ENCODE data around the gene MYLK. TPM values are rescaled to one million over a fixed set of nuclear protein-coding genes. Genes with fewer than 3 reads are reported as not detected.

MYLK gene
- total RNA-seq, 4 donors from 2014 or later: 32.0 to 81.2 (median 61.5) TPM

DNA sequence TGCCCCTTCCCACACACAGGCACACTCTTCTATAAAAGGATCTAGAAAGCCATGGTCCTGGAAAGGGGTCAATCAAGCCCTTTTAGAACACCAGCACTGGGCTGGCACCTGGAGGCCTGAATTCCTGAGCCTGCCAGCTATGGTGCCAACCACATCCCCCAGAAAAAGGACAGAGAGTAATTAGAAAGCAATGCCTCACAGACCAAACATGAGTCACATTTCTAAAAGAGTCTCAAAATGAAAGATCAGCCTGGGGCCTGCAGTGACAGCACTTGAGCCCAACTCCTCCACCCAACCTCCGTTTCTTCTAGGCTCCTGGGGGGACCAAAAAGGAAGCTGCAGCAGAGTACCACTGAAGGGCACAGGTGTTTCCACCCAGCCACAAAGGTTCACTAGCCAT lies 14.1 kb downstream of the MYLK start:
- 73 to 93% methylated on average over 1 of the region's 1 CpG for WGBS, 2 donors
- Histone ChIP-seq H3K36me3 (no peaks in the 10 kb centered on the region), H3K4me1 (no peaks in the 10 kb centered on the region), H3K27me3 (no peaks in the 10 kb centered on the region), H3K4me3 (no peak overlapping the region), H3K9me3 (peaks cover 0 to 5% (median 0%) of the 10 kb centered on the region in 4 donors), H3K27ac (no peak overlapping the region)
- DNase-seq (ENCODE audit: low spot score in 2 of 2): no peak
- TF ChIP-seq POLR2A (IDR thresholded peaks at IDR 0.05) (no peak), CTCF (IDR thresholded peaks at IDR 0.05) (no peak), EP300 (IDR thresholded peaks at IDR 0.05) (no peak)

GRCh38 chr3:123869165-123869564 lies 15.0 kb downstream of the MYLK start:
- Histone ChIP-seq H3K9me3 (peaks cover 0 to 5% (median 0%) of the 10 kb centered on the region in 4 donors), H3K27ac (no peak overlapping the region), H3K36me3 (no peaks in the 10 kb centered on the region), H3K4me1 (no peaks in the 10 kb centered on the region), H3K27me3 (no peaks in the 10 kb centered on the region), H3K4me3 (no peak overlapping the region)
- DNase-seq (ENCODE audit: low spot score in 2 of 2): no peak
- 53 to 79% methylated on average over 1 of the region's 1 CpG for WGBS, 2 donors
- no peak for TF ChIP-seq CTCF (IDR thresholded peaks at IDR 0.05)
- no peak for TF ChIP-seq POLR2A (IDR thresholded peaks at IDR 0.05)
- TF ChIP-seq EP300 (IDR thresholded peaks at IDR 0.05): no peak

- no peaks in the 10 kb centered on the region for H3K27me3 ChIP-seq
These were observed 19.4 kb downstream of the MYLK start for GRCh38 chr3:123864706-123865105.

GRCh38 chr3:123862152-123862551 lies 22.0 kb downstream of the MYLK start:
- H3K4me1 ChIP-seq: no peaks in the 10 kb centered on the region
- H3K27me3 ChIP-seq: no peaks in the 10 kb centered on the region
- H3K9me3 ChIP-seq: peaks cover 0 to 5% (median 0%) of the 10 kb centered on the region in 4 donors
- H3K27ac ChIP-seq: no peak overlapping the region
- no peak overlapping the region for H3K4me3 ChIP-seq
- TF ChIP-seq POLR2A (IDR thresholded peaks at IDR 0.05) (no peak), EP300 (IDR thresholded peaks at IDR 0.05) (no peak), CTCF (IDR thresholded peaks at IDR 0.05) (no peak)
- H3K36me3 ChIP-seq: no peaks in the 10 kb centered on the region
- no peak for DNase-seq (ENCODE audit: low spot score in 2 of 2)

More at GRCh38 chr3:123864706-123865105, 19.4 kb downstream of the MYLK start:
- no peak overlapping the region for H3K27ac ChIP-seq
- no peaks in the 10 kb centered on the region for H3K4me1 ChIP-seq
- no peak overlapping the region for H3K4me3 ChIP-seq
- H3K36me3 ChIP-seq: no peaks in the 10 kb centered on the region
- no peak for DNase-seq (ENCODE audit: low spot score in 2 of 2)
- 94 to 96% methylated on average over 4 of the region's 4 CpGs for WGBS, 2 donors
- H3K9me3 ChIP-seq: peaks cover 0 to 5% (median 0%) of the 10 kb centered on the region in 4 donors
- no peak for TF ChIP-seq POLR2A (IDR thresholded peaks at IDR 0.05)
- TF ChIP-seq CTCF (IDR thresholded peaks at IDR 0.05): no peak
- TF ChIP-seq EP300 (IDR thresholded peaks at IDR 0.05): no peak

- H3K36me3 ChIP-seq: no peaks in the 10 kb centered on the region
- no peaks in the 10 kb centered on the region for H3K27me3 ChIP-seq
- DNase-seq (ENCODE audit: low spot score in 2 of 2): no peak
- TF ChIP-seq POLR2A (IDR thresholded peaks at IDR 0.05): no peak
- no peak for TF ChIP-seq EP300 (IDR thresholded peaks at IDR 0.05)
- TF ChIP-seq CTCF (IDR thresholded peaks at IDR 0.05): no peak
- peaks cover 0 to 5% (median 0%) of the 10 kb centered on the region in 4 donors for H3K9me3 ChIP-seq
- WGBS, 2 donors: 90 to 94% methylated on average over 8 of the region's 8 CpGs
- no peak overlapping the region for H3K27ac ChIP-seq
- H3K4me1 ChIP-seq: no peaks in the 10 kb centered on the region
- H3K4me3 ChIP-seq: no peak overlapping the region
These were observed 22.9 kb downstream of the MYLK start for GRCh38 chr3:123861081-123861836.

All from tibial nerve (tissue), 4 donors.